GM13976 (cell line): Measurements from ENCODE around the gene SPG7.

Experiments
- DNase-seq: peaks from one replicate; pipeline ENCODE4 v3.0.0; 2012; ENCODE audit warnings: low spot score
- in situ Hi-C: fragments of 300-500 bp; cut with MboI; formaldehyde crosslinking; loops from one replicate; pipeline ENCODE4 v1.12.0; 2022; ENCODE audit warnings: low sequenced_read_pairs, mixed read lengths, inconsistent platforms; ENCODE audit not compliant: unreplicated experiment
- TF ChIP-seq, protein P1 (sequence below): IDR thresholded peaks from 2 replicates; pipeline ENCODE4 v1.5.1; 2012; ENCODE audit warnings: borderline replicate concordance, mild to moderate bottlenecking; ENCODE audit not compliant: insufficient read depth; ENCODE audit errors: extremely low read depth, missing control alignments, control extremely low read depth

SPG7 gene

DNA sequence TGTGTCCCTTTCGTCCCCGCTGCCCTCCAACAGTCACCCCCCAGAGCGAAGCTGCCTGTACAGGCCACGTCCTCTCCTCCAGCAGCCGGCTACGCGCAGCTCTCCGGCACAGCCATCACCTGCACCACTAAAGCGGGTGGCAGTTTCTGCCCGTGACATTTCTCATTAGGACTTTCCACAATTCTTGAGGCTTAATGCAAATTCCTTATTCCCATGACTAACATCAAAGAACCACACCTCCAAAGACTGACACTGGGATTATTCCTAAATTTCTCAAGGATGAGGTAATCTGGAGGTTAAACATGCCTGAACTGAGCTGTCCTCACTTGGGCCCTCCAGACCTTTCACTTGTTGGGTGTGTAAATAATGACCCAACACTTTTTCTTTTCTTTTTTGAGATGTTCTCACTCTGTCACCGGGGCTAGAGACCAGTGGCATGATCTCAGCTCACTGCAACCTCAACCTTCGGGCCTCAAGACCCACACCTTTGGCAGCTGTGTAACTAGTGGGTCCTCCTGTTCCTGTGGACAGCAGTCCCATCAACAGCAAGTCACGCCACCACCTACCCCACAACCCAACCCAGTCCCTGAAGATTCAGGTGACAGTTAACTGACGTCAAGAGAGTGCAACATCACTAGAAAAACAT is 29.5 kb upstream of the SPG7 start:
- TF ChIP-seq, protein P1, sequence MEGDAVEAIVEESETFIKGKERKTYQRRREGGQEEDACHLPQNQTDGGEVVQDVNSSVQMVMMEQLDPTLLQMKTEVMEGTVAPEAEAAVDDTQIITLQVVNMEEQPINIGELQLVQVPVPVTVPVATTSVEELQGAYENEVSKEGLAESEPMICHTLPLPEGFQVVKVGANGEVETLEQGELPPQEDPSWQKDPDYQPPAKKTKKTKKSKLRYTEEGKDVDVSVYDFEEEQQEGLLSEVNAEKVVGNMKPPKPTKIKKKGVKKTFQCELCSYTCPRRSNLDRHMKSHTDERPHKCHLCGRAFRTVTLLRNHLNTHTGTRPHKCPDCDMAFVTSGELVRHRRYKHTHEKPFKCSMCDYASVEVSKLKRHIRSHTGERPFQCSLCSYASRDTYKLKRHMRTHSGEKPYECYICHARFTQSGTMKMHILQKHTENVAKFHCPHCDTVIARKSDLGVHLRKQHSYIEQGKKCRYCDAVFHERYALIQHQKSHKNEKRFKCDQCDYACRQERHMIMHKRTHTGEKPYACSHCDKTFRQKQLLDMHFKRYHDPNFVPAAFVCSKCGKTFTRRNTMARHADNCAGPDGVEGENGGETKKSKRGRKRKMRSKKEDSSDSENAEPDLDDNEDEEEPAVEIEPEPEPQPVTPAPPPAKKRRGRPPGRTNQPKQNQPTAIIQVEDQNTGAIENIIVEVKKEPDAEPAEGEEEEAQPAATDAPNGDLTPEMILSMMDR = no peak
- no peak for DNase-seq
- in situ Hi-C loops = no loop called here

GRCh38 chr16:89481356-89481955 is 26.7 kb upstream of the SPG7 start:
- in situ Hi-C loops = loop anchor here (10.0 kb wide), 2 partner anchors 57 to 147 kb away; no protein-coding TSS in a partner anchor
- TF ChIP-seq, protein P1 = no peak
- no peak for DNase-seq

- no peak for DNase-seq
- TF ChIP-seq, protein P1 = no peak
- in situ Hi-C loops = loop anchor here (10.0 kb wide), 2 partner anchors 57 to 147 kb away; no protein-coding TSS in a partner anchor
These were observed 25.9 kb upstream of the SPG7 start for GRCh38 chr16:89482150-89482816.

GRCh38 chr16:89482817-89483205 is 25.4 kb upstream of the SPG7 start:
- no peak for DNase-seq
- TF ChIP-seq, protein P1 = no peak
- in situ Hi-C loops = loop anchor here (10.0 kb wide), 2 partner anchors 58 to 148 kb away; no protein-coding TSS in a partner anchor

DNA sequence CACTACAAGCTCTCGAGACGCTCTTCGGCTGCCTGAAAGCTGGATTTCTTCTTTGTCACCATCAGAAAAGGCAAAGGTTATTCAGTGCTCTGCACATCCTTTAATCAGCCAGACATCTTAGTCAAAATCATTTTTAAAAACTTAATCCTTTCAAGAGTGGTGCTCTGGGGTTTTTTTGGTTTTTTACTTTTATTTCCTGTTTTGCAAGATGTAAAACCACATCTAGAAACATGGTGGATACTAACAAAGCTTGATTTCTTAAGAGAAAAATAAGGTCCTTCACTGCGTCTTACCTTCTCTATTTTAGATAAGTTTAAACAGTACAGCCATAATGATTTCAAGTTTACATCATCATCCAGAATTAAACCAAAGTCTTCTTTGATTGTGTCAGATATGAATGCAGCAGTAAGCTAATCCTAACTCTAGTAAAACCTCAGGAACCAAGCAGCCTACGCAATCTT is 24.1 kb upstream of the SPG7 start:
- TF ChIP-seq, protein P1 = no peak
- no peak for DNase-seq
- in situ Hi-C loops = loop anchor here (10.0 kb wide), 2 partner anchors 59 to 149 kb away; no protein-coding TSS in a partner anchor

DNA sequence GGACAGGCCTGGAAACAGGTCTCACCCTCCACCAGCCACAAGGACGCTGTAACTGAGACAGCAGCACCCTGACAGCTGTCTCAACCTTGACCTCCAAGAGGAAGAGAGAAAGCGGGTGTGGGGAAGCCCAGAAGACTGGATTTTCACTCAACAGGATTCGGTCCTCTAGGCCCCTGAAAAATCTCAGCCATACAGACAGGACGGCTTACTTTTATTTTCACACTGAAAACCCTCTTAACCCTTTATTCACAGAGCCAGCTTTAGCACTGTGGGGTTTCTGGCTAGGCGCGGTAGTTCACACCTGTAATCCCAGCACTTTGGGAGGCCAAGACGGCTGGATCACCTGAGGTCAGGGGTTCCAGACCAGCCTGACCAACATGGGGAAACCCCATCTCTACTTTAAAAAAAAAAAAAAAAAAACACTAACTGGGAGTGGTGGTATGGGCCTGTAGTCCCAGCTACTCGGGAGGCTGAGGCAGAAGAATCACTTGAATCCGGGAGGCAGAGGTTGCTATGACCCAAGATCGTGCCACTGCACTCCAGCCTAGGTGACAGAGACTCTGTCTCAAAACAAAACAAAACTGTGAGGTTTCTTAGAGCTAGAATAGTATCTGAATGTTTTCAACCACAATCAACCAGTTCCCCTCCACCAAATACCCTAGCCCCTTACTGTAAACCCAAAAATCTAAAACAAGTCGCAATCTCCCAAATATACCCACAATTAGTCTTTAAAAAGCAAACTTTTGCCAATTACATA is 23.1 kb upstream of the SPG7 start:
- in situ Hi-C loops = loop anchor here (10.0 kb wide), 2 partner anchors 60 to 150 kb away; no protein-coding TSS in a partner anchor
- DNase-seq = peak; percentile 46
- TF ChIP-seq, protein P1 = no peak
